ENCODE measurements around the gene RAB3D.

GRCh38 chr19:11288349-11288748, 51.1 kb downstream of the RAB3D start:
- TF ChIP-seq CTCF (conservative IDR thresholded peaks at IDR 0.05; ENCODE audit: low read depth, low read length), result peak; percentile 75
- TF ChIP-seq EZH2 (IDR thresholded peaks at IDR 0.05; ENCODE audit: low read length, unreplicated experiment), result no peak
- no peak for TF ChIP-seq EZH2phosphoT487 (IDR thresholded peaks at IDR 0.05; ENCODE audit: borderline replicate concordance, low read length)

Data from PC-3 (cell line).